MCF 10A (cell line): ENCODE measurements around the gene FGF19. TPM values are rescaled to one million over a fixed set of nuclear protein-coding genes. Genes with fewer than 3 reads are reported as not detected.

Source experiments
- BruUV-seq: library from RNA; stranded (reverse); fragments of 400-500 nt; replicated peaks from 2 replicates; lab custom pipeline; 2021; lab: Mats Ljungman, UMichigan
- CTCF ChIA-PET: fragments of 300-600 bp; sonication (Branson Sonifier 250); formaldehyde crosslinking; extraction: SDS; loops from one replicate; lab custom pipeline; 2021; ENCODE audit warnings: antibody characterized with exemption, inconsistent platforms; lab: Yijun Ruan, JAX
- POLR2A ChIA-PET: fragments of 300-600, 350-650 bp; sonication (Branson Sonifier 250); formaldehyde crosslinking; extraction: SDS; loops from one replicate; lab custom pipeline; 2020; ENCODE audit warnings: antibody characterized with exemption, inconsistent platforms; lab: Yijun Ruan, JAX
- DNase-seq: peaks from one replicate; pipeline ENCODE4 v3.0.0-alpha.2; 2018; ENCODE audit not compliant: unreplicated experiment
- H3K27ac Mint-ChIP-seq: one replicate; pipeline ENCODE4 v1.8.0; 2022; ENCODE audit warnings: mild to moderate bottlenecking, low read depth, mixed read lengths; ENCODE audit not compliant: unreplicated experiment
- H3K27me3 Mint-ChIP-seq: one replicate; pipeline ENCODE4 v1.8.0; 2022; ENCODE audit warnings: mixed read lengths; ENCODE audit not compliant: insufficient read depth, unreplicated experiment
- H3K36me3 Mint-ChIP-seq: one replicate; pipeline ENCODE4 v1.8.0; 2022; ENCODE audit warnings: mild to moderate bottlenecking, moderate library complexity, mixed read lengths; ENCODE audit not compliant: insufficient read depth, unreplicated experiment
- H3K4me1 Mint-ChIP-seq: one replicate; pipeline ENCODE4 v1.8.0; 2022; ENCODE audit warnings: mixed read lengths; ENCODE audit not compliant: insufficient read depth, unreplicated experiment
- H3K4me3 Mint-ChIP-seq: one replicate; pipeline ENCODE4 v1.8.0; 2022; ENCODE audit warnings: mild to moderate bottlenecking, moderate library complexity, mixed read lengths; ENCODE audit not compliant: unreplicated experiment
- H3K9me3 Mint-ChIP-seq: one replicate; pipeline ENCODE4 v1.8.0; 2022; ENCODE audit warnings: mixed read lengths; ENCODE audit not compliant: unreplicated experiment
- CTCF ChIP-seq: fragments of 200-600 bp; IDR thresholded peaks from one replicate; pipeline ENCODE4 v1.8.0; 2022; ENCODE audit warnings: antibody characterized with exemption, mild to moderate bottlenecking; ENCODE audit not compliant: unreplicated experiment
- intact Hi-C: fragments of 100-400 bp; cut with micrococcal nuclease; formaldehyde crosslinking; loops from 2 replicates; pipeline ENCODE4 v1.14.1; 2022
- total RNA-seq: library from RNA; stranded (reverse); gene quantifications from 2 replicates; pipeline ENCODE4 v1.2.3, GENCODE V29; 2022

FGF19 gene
- total RNA-seq, 1 experiment from 2014 or later, result not detected

- no peak overlapping the region for H3K4me3 Mint-ChIP-seq
- no peaks in the 10 kb centered on the region for H3K36me3 Mint-ChIP-seq
- H3K9me3 Mint-ChIP-seq, result no peaks in the 10 kb centered on the region
- H3K4me1 Mint-ChIP-seq, result no peaks in the 10 kb centered on the region
- no peak for DNase-seq
- H3K27me3 Mint-ChIP-seq, result peaks cover 64% of the 10 kb centered on the region
- ChIA-PET CTCF (interaction anchor here (0.5 to 1.2 kb wide), 3 partner anchors 23 to 475 kb away, joined by 3 to 5 read pairs (median 3); no protein-coding TSS in a partner anchor), POLR2A (no interaction called here)
- intact Hi-C loops, result no loop called here
- no peak overlapping the region for H3K27ac Mint-ChIP-seq
- no peak for TF ChIP-seq CTCF
- no TSS peak for BruUV-seq
Measured at GRCh38 chr11:69721106-69721505, 17.3 kb upstream of the FGF19 start.

- TF ChIP-seq CTCF, result no peak
- no peak overlapping the region for H3K27ac Mint-ChIP-seq
- H3K36me3 Mint-ChIP-seq, result no peaks in the 10 kb centered on the region
- no peak overlapping the region for H3K4me3 Mint-ChIP-seq
- ChIA-PET CTCF (no interaction called here), POLR2A (no interaction called here)
- peaks cover 48% of the 10 kb centered on the region for H3K27me3 Mint-ChIP-seq
- H3K4me1 Mint-ChIP-seq, result no peaks in the 10 kb centered on the region
- DNase-seq, result no peak
- intact Hi-C loops, result no loop called here
- BruUV-seq, result no TSS peak
- H3K9me3 Mint-ChIP-seq, result no peaks in the 10 kb centered on the region
Measured at GRCh38 chr11:69718912-69719311, 15.1 kb upstream of the FGF19 start.

GRCh38 chr11:69718147-69718546 is 14.3 kb upstream of the FGF19 start:
- ChIA-PET CTCF (interaction anchor here (0.7 kb wide), 1 partner anchor 732 kb away, joined by 3 read pairs; no protein-coding TSS in a partner anchor), POLR2A (no interaction called here)
- no TSS peak for BruUV-seq
- DNase-seq, result no peak
- no peak for TF ChIP-seq CTCF
- Mint-ChIP-seq H3K4me3 (no peak overlapping the region), H3K36me3 (no peaks in the 10 kb centered on the region), H3K9me3 (no peaks in the 10 kb centered on the region), H3K27me3 (peaks cover 40% of the 10 kb centered on the region), H3K27ac (no peak overlapping the region), H3K4me1 (no peaks in the 10 kb centered on the region)
- intact Hi-C loops, result no loop called here

- DNase-seq, result no peak
- Mint-ChIP-seq H3K9me3 (no peaks in the 10 kb centered on the region), H3K27ac (no peak overlapping the region), H3K36me3 (no peaks in the 10 kb centered on the region), H3K4me3 (no peak overlapping the region), H3K27me3 (peaks cover 30% of the 10 kb centered on the region), H3K4me1 (no peaks in the 10 kb centered on the region)
- POLR2A ChIA-PET, result no interaction called here
- no peak for TF ChIP-seq CTCF
- CTCF ChIA-PET, result no interaction called here
- intact Hi-C loops, result no loop called here
- no TSS peak for BruUV-seq
Measured at GRCh38 chr11:69716891-69717747, 13.3 kb upstream of the FGF19 start.
